Gastrocnemius medialis (tissue), 4 donors: ENCODE measurements around the gene CLCA1.

Experiments
- POLR2A ChIP-seq, 2 donors: fragments of 450-650 bp; IDR thresholded peaks; one replicate each; pipeline ENCODE4 v1.6.1; 2017; ENCODE audit warnings: antibody characterized with exemption in 2 of 2, mild to moderate bottlenecking in 2 of 2, moderate library complexity in 2 of 2
- TF ChIP-seq, protein P1 (sequence below), 5 experiments: fragments of 450-650 bp in 3 of 5; fragments of 200-600 bp in 2 of 5; sonication (generic) in 2 of 5; IDR thresholded peaks in 4 of 5; conservative IDR thresholded peaks in 1 of 5; 1 replicate in 4 of 5; 2 replicates in 1 of 5; pipeline ENCODE4 v1.5.1; 2016 to 2019; ENCODE audit warnings: antibody characterized with exemption in 5 of 5, mild to moderate bottlenecking in 3 of 5, moderate library complexity in 3 of 5

DNA sequence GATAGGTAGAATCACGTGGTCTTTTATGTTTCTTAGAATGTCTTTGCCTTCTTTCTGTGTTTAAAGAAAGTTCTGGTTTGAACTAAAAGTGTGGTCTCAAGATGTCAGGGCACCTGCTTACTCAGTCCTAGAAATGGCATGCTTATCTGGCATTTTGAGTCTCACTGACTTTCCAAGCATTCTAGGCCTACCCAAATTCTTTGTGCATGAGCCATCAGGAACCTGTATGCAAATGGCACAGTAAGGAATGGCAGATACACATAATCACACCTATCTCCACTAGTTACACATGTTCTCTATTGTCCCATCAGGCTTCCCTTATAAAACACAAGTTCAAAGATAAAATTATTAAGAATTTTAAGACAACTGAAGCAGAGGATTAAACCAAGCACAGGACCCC, 48.6 kb downstream of the CLCA1 start:
- TF ChIP-seq, protein P1, sequence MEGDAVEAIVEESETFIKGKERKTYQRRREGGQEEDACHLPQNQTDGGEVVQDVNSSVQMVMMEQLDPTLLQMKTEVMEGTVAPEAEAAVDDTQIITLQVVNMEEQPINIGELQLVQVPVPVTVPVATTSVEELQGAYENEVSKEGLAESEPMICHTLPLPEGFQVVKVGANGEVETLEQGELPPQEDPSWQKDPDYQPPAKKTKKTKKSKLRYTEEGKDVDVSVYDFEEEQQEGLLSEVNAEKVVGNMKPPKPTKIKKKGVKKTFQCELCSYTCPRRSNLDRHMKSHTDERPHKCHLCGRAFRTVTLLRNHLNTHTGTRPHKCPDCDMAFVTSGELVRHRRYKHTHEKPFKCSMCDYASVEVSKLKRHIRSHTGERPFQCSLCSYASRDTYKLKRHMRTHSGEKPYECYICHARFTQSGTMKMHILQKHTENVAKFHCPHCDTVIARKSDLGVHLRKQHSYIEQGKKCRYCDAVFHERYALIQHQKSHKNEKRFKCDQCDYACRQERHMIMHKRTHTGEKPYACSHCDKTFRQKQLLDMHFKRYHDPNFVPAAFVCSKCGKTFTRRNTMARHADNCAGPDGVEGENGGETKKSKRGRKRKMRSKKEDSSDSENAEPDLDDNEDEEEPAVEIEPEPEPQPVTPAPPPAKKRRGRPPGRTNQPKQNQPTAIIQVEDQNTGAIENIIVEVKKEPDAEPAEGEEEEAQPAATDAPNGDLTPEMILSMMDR (IDR thresholded peaks at IDR 0.05 in 4 of 5, conservative IDR thresholded peaks at IDR 0.05 in 1 of 5), result no peak
- TF ChIP-seq POLR2A (IDR thresholded peaks at IDR 0.05), result no peak
